Rectal smooth muscle tissue (tissue), 1 donor: Measurements from ENCODE around the gene NASP.

ENCODE experiments used
- H3K27ac ChIP-seq: one replicate; pipeline ENCODE4 v1.7.0; 2013; ENCODE audit warnings: low read depth, low read length, inconsistent platforms
- H3K27me3 ChIP-seq: one replicate; pipeline ENCODE4 v1.7.0; 2013; ENCODE audit warnings: low read length; ENCODE audit not compliant: control insufficient read depth, insufficient read depth
- H3K36me3 ChIP-seq: one replicate; pipeline ENCODE4 v1.7.0; 2013; ENCODE audit warnings: low read length; ENCODE audit not compliant: control insufficient read depth, insufficient read depth
- H3K4me1 ChIP-seq: one replicate; pipeline ENCODE4 v1.7.0; 2013; ENCODE audit warnings: low read length; ENCODE audit not compliant: control insufficient read depth, insufficient read depth
- H3K4me3 ChIP-seq: one replicate; pipeline ENCODE4 v1.7.0; 2013; ENCODE audit warnings: low read length
- H3K9ac ChIP-seq: one replicate; pipeline ENCODE4 v1.7.0; 2013; ENCODE audit warnings: low read length

The NASP gene

GRCh38 chr1:45583666-45584350 lies at the start of gene NASP:
Gene NASP (plus strand): TSS chr1:45584041. CDS start chr1:45584147, 106 bp downstream.
- Histone ChIP-seq H3K9ac (peak within 1 kb of the TSS; percentile 95), H3K4me3 (peak within 1 kb of the TSS; percentile 99), H3K4me1 (peaks cover 9% of the 10 kb centered on the region), H3K27me3 (no peaks in the 10 kb centered on the region), H3K27ac (peak within 1 kb of the TSS; percentile 96), H3K36me3 (no peaks in the 10 kb centered on the region)

DNA sequence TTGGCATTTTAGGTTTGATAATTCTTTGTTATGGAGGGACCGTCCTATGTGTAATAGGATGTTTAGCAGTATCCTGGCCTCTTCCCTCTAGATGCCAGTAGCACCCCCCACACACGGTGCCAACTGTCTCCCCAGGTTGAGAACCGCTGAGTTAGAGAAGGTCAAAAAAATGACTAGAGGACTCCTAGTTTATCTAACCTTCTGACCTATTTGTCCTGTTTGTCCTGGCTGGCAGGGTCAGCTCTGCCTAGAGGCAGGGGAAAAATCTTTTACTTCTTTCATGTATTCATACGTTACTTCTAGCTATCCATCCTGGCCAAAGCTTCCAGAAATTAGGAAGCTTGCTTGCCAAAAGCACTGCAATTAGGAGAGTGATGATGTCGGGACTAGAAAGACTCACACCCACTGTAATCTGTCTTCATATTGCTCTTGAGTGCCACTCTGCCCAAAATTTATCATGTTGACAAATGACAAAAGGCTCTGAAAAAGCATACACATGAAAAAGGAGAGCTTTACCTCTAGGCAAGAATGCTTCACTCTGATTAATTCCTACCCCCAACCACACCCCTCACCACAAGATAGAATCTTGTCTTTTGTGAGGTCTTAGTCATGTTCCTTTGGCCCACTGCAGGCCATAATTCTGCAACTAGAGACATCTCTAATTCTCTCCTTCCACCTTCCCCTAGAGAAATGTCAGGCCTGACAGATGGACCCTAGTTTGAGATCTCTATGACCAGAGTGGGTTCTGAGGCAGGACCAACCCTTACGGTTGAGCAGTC lies 47.7 kb upstream of the NASP start:
- Histone ChIP-seq H3K27me3 (no peaks in the 10 kb centered on the region), H3K27ac (no peak overlapping the region), H3K36me3 (no peaks in the 10 kb centered on the region), H3K9ac (no peak overlapping the region), H3K4me1 (no peaks in the 10 kb centered on the region), H3K4me3 (no peak overlapping the region)

DNA sequence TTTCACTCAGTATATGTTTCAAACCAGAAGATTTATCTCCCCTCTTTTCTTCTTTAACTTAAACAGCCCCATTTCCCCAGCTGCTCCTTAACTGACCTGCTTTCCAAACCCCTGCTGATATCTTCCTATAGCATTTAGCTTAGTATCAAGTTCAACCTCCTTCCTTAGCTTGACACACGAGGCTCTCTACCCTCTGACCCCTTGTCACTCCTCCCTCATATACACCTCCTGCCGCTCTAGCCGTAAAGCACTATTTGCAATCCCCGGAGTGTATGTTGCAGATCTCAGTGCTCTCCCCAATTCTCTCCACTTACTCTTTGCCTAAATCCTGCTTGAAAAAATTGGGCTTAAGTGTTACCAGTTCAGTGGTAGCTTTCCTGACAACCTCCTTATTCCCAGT lies 47.0 kb upstream of the NASP start:
- no peak overlapping the region for H3K4me3 ChIP-seq
- H3K27ac ChIP-seq: no peak overlapping the region
- H3K36me3 ChIP-seq: no peaks in the 10 kb centered on the region
- no peak overlapping the region for H3K9ac ChIP-seq
- no peaks in the 10 kb centered on the region for H3K27me3 ChIP-seq
- H3K4me1 ChIP-seq: no peaks in the 10 kb centered on the region

GRCh38 chr1:45541193-45541592 lies 42.6 kb upstream of the NASP start:
- Histone ChIP-seq H3K4me3 (no peak overlapping the region), H3K9ac (no peak overlapping the region), H3K27me3 (no peaks in the 10 kb centered on the region), H3K4me1 (no peaks in the 10 kb centered on the region), H3K36me3 (no peaks in the 10 kb centered on the region), H3K27ac (no peak overlapping the region)

DNA sequence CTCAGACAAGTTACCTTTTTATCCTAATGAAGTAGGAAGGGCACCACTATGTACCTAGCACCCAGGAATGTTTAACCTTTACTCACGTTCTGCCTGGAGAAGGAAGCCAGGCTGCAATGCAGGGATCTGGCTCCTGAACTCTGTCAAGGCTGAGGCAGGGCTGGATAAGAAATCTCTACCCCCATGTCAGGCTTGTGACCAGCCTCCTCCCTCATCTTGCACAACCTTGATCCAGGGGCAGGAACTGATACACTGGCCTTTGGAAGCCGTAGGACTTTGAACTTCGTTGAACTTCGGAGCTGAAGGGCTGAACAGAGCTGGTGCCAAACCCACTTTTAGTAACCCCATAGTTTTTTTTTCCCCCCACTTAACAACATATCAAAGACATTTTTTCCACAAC lies 41.2 kb upstream of the NASP start:
- H3K9ac ChIP-seq: no peak overlapping the region

DNA sequence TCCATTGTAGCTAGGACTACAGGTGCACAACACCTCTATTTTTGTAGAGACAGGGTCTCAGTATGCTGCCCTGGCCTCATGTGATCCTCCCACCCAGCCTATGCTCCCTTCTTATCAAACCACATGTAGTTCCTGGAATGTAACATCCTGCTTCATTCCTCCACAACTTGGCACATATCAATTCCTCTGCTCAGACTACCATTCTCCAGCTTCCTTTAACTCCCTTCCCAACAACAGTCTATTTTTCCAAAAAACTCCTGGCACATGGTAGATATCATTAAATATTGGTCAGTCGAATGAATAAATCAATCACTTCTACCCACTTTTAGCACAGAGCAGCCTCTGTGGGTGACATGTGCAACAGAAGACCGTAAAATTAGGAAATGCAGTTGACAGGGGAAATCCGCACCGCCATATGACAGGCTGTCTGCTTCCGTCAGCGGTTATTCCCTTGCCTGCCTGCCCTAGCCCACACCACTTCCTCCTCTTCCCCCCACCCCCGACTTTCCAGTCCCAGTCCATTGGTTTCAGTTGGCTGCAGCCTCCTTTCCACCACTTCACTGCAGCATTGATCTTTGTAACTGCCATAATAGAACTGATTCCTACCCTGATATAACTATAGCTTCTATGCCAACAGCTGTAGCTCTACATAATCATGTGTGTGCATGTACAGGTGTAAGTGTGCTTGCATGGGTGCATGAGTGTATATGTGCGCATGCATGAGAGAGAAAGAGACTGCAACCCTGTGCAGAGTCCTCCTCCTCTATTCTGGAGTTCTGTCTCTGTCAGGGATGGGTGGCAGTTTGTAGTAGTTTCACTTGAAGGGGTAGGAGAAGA lies 40.0 kb upstream of the NASP start:
- H3K27ac ChIP-seq: no peak overlapping the region
- H3K36me3 ChIP-seq: no peaks in the 10 kb centered on the region
- H3K4me1 ChIP-seq: no peaks in the 10 kb centered on the region
- H3K9ac ChIP-seq: no peak overlapping the region
- no peak overlapping the region for H3K4me3 ChIP-seq
- no peaks in the 10 kb centered on the region for H3K27me3 ChIP-seq

More for the DNA sequence above, 41.2 kb upstream of the NASP start:
- H3K4me1 ChIP-seq: no peaks in the 10 kb centered on the region
- H3K36me3 ChIP-seq: no peaks in the 10 kb centered on the region
- no peaks in the 10 kb centered on the region for H3K27me3 ChIP-seq
- H3K4me3 ChIP-seq: no peak overlapping the region
- no peak overlapping the region for H3K27ac ChIP-seq

DNA sequence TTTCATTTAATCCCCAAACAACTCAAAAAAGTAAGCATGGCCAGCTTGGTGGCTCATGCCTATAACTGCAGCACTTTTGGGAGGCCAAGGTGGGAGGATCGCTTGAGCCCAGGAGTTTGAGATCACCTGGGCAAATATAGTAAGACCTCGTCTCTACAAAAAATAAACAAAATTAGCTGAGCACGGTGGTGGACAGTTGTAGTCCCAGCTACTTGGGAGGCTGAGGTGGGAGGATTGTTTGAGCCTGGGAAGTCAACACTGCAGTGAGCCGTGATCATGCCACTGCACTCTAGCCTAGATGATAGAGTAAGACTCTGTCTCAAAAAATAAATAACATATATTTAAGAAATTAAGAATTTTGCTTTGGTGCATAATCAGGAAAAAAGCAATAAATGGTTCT lies 39.3 kb upstream of the NASP start:
- Histone ChIP-seq H3K36me3 (no peaks in the 10 kb centered on the region), H3K4me1 (no peaks in the 10 kb centered on the region), H3K27ac (no peak overlapping the region), H3K4me3 (no peak overlapping the region), H3K9ac (no peak overlapping the region), H3K27me3 (no peaks in the 10 kb centered on the region)

GRCh38 chr1:45545019-45545493 lies 38.8 kb upstream of the NASP start:
- no peaks in the 10 kb centered on the region for H3K27me3 ChIP-seq
- no peak overlapping the region for H3K4me3 ChIP-seq
- no peaks in the 10 kb centered on the region for H3K4me1 ChIP-seq
- no peak overlapping the region for H3K9ac ChIP-seq
- no peaks in the 10 kb centered on the region for H3K36me3 ChIP-seq
- no peak overlapping the region for H3K27ac ChIP-seq

- H3K27me3 ChIP-seq: no peaks in the 10 kb centered on the region
- no peaks in the 10 kb centered on the region for H3K36me3 ChIP-seq
- no peak overlapping the region for H3K27ac ChIP-seq
- H3K4me3 ChIP-seq: no peak overlapping the region
- H3K4me1 ChIP-seq: no peaks in the 10 kb centered on the region
- H3K9ac ChIP-seq: no peak overlapping the region
Observed at GRCh38 chr1:45545553-45546310, 38.1 kb upstream of the NASP start.

- Histone ChIP-seq H3K4me3 (peak within 1 kb of the TSS; percentile 87), H3K27me3 (no peaks in the 10 kb centered on the region), H3K36me3 (peaks cover 2% of the 10 kb centered on the region), H3K9ac (peak within 1 kb of the TSS; percentile 64), H3K4me1 (peaks cover 7% of the 10 kb centered on the region), H3K27ac (peak within 1 kb of the TSS; percentile 79)
Observed at GRCh38 chr1:45550401-45551351, 33.2 kb upstream of the NASP start, which contains the start of gene AKR1A1. Gene AKR1A1 (plus strand): TSS chr1:45550826. CDS start chr1:45561795, 10,969 bp downstream.

DNA sequence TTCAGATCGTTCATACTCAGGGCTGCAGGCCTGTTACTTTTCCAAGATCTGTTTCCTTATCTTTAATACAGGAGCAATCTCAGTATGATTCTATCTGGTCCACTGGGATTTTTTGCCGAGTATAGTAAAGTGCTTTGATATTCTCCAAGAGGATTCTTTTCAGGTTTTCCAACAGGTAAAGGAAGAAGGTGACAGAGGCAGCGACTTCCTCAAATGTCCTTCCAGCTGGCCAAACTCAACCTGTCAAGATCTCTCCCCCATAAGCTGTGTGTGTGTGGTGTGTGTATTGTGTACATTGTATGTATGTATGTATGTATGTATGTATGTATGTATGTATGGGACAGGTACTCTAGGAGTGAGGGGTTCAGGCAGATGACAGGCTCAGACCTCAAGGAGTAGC lies 32.2 kb upstream of the NASP start:
- H3K9ac ChIP-seq: no peak overlapping the region
- H3K27me3 ChIP-seq: no peaks in the 10 kb centered on the region
- H3K27ac ChIP-seq: no peak overlapping the region
- H3K4me3 ChIP-seq: peak overlapping the region; percentile 87
- H3K4me1 ChIP-seq: peaks cover 7% of the 10 kb centered on the region
- H3K36me3 ChIP-seq: peaks cover 2% of the 10 kb centered on the region
